Trophoblast cell (in vitro differentiated cells and primary cell): ENCODE measurements around the gene MAP4K5.
A peak's percentile ranks its signal among the peaks of the same experiment; 100 is the strongest.

Source experiments
- DNase-seq, 2 donors: peaks; one replicate each; pipeline ENCODE4 v3.0.0-alpha.2; 2016
- H2AFZ ChIP-seq: 2 replicates; pipeline ENCODE4 v1.6.1; 2013; ENCODE audit warnings: low read length, moderate library complexity, mild to moderate bottlenecking; ENCODE audit not compliant: insufficient read depth, poor library complexity
- H2AK5ac ChIP-seq: 2 replicates; pipeline ENCODE4 v1.6.1; 2013; ENCODE audit warnings: mild to moderate bottlenecking, low read length
- H2BK120ac ChIP-seq: 2 replicates; pipeline ENCODE4 v1.6.1; 2013; ENCODE audit warnings: low read length, mild to moderate bottlenecking, moderate library complexity; ENCODE audit not compliant: insufficient read depth, poor library complexity
- H2BK12ac ChIP-seq: 2 replicates; pipeline ENCODE4 v1.6.1; 2013; ENCODE audit warnings: mild to moderate bottlenecking, low read length, moderate library complexity
- H2BK5ac ChIP-seq: 2 replicates; pipeline ENCODE4 v1.6.1; 2013; ENCODE audit warnings: low read length, low read depth, moderate library complexity, mild to moderate bottlenecking; ENCODE audit not compliant: poor library complexity
- H3K14ac ChIP-seq: 2 replicates; pipeline ENCODE4 v1.6.1; 2013; ENCODE audit warnings: mild to moderate bottlenecking, low read length
- H3K18ac ChIP-seq: 2 replicates; pipeline ENCODE4 v1.6.1; 2013; ENCODE audit warnings: mild to moderate bottlenecking, low read length
- H3K23ac ChIP-seq: 2 replicates; pipeline ENCODE4 v1.6.1; 2013; ENCODE audit warnings: low read length
- H3K27ac ChIP-seq: 2 replicates; pipeline ENCODE4 v1.5.1; 2013; ENCODE audit warnings: low read depth, mild to moderate bottlenecking, inconsistent platforms, low read length, moderate library complexity
- H3K27me3 ChIP-seq: 2 replicates; pipeline ENCODE4 v1.6.1; 2013; ENCODE audit warnings: inconsistent platforms, mild to moderate bottlenecking, low read length, moderate library complexity; ENCODE audit not compliant: insufficient read depth
- H3K36me3 ChIP-seq, 2 experiments: 1 replicate in 1 of 2; 2 replicates in 1 of 2; pipeline ENCODE4 v1.6.1; 2013; ENCODE audit warnings: low read length in 2 of 2, mild to moderate bottlenecking in 2 of 2, moderate library complexity in 1 of 2; ENCODE audit not compliant: insufficient read depth in 2 of 2, control insufficient read depth in 1 of 2
- H3K4ac ChIP-seq: 2 replicates; pipeline ENCODE4 v1.6.1; 2013; ENCODE audit warnings: low read depth, mild to moderate bottlenecking, low read length, moderate library complexity
- H3K4me1 ChIP-seq, 2 experiments: 1 replicate in 1 of 2; 2 replicates in 1 of 2; pipeline ENCODE4 v1.6.1; 2013; ENCODE audit warnings: low read length in 2 of 2, mild to moderate bottlenecking in 2 of 2, moderate library complexity in 1 of 2; ENCODE audit not compliant: insufficient read depth in 2 of 2, control insufficient read depth in 1 of 2
- H3K4me2 ChIP-seq: 2 replicates; pipeline ENCODE4 v1.6.1; 2013; ENCODE audit warnings: inconsistent platforms, mild to moderate bottlenecking, low read length, moderate library complexity
- H3K4me3 ChIP-seq: 2 replicates; pipeline ENCODE4 v1.5.1; 2013; ENCODE audit warnings: mild to moderate bottlenecking, low read depth, low read length, inconsistent platforms
- H3K79me1 ChIP-seq: one replicate; pipeline ENCODE4 v1.6.1; 2013; ENCODE audit warnings: low read length
- H3K79me2 ChIP-seq: 2 replicates; pipeline ENCODE4 v1.6.1; 2013; ENCODE audit warnings: low read length, mild to moderate bottlenecking; ENCODE audit not compliant: control insufficient read depth, insufficient read depth, poor library complexity
- H3K9ac ChIP-seq: 2 replicates; pipeline ENCODE4 v1.6.1; 2013; ENCODE audit warnings: mild to moderate bottlenecking, low read length
- H3K9me3 ChIP-seq: 2 replicates; pipeline ENCODE4 v1.6.1; 2013; ENCODE audit warnings: low read depth, mild to moderate bottlenecking, control low read depth, inconsistent platforms, low read length; ENCODE audit not compliant: insufficient read depth
- H4K12ac ChIP-seq: 2 replicates; pipeline ENCODE4 v1.6.1; 2013; ENCODE audit warnings: low read depth, mild to moderate bottlenecking, low read length, moderate library complexity
- H4K8ac ChIP-seq: 2 replicates; pipeline ENCODE4 v1.6.1; 2013; ENCODE audit warnings: low read depth, mild to moderate bottlenecking, low read length, moderate library complexity
- H4K91ac ChIP-seq: one replicate; pipeline ENCODE4 v1.6.1; 2013; ENCODE audit warnings: low read depth, mild to moderate bottlenecking, low read length, moderate library complexity
- WGBS: extraction: QIAGEN DNeasy Blood & Tissue Kit; methylation state at CpG from one replicate; pipeline ENCODE4 v1.1.7; 2013; ENCODE audit warnings: missing lambda C conversion rate; ENCODE audit not compliant: insufficient read length, insufficient coverage; ENCODE audit errors: extremely low coverage; 5-methylcytosine and 5-hydroxymethylcytosine counted together

The MAP4K5 gene

GRCh38 chr14:50423529-50423928 is 108.8 kb downstream of the MAP4K5 start:
- H3K36me3 ChIP-seq: peaks cover 9 to 10% of the 10 kb centered on the region in 2 experiments
- H2BK12ac ChIP-seq: no peak overlapping the region
- no peak for DNase-seq
- no peaks in the 10 kb centered on the region for H3K79me1 ChIP-seq
- no peak overlapping the region for H4K8ac ChIP-seq
- no peak overlapping the region for H4K12ac ChIP-seq
- H3K79me2 ChIP-seq: no peaks in the 10 kb centered on the region
- no peak overlapping the region for H3K23ac ChIP-seq
- no peak overlapping the region for H2BK5ac ChIP-seq
- no peak overlapping the region for H3K14ac ChIP-seq
- H2AK5ac ChIP-seq: no peak overlapping the region
- H3K9me3 ChIP-seq: no peaks in the 10 kb centered on the region
- no peak overlapping the region for H4K91ac ChIP-seq
- no peak overlapping the region for H3K27ac ChIP-seq
- H3K18ac ChIP-seq: no peak overlapping the region
- H2AFZ ChIP-seq: no peak overlapping the region
- H3K4me1 ChIP-seq: peaks cover 0 to 3% of the 10 kb centered on the region in 2 experiments
- H3K4me2 ChIP-seq: no peak overlapping the region
- no CpG with 5 or more reads among the region's 3 CpGs for WGBS
- no peak overlapping the region for H3K4ac ChIP-seq
- no peaks in the 10 kb centered on the region for H3K27me3 ChIP-seq
- H3K4me3 ChIP-seq: no peak overlapping the region
- H3K9ac ChIP-seq: no peak overlapping the region
- H2BK120ac ChIP-seq: no peak overlapping the region

- Histone ChIP-seq H4K91ac (no peak overlapping the region), H3K4me1 (peaks cover 0 to 3% of the 10 kb centered on the region in 2 experiments), H3K9me3 (no peaks in the 10 kb centered on the region), H3K14ac (no peak overlapping the region), H3K79me1 (no peaks in the 10 kb centered on the region), H4K12ac (no peak overlapping the region), H3K23ac (no peak overlapping the region), H2BK120ac (no peak overlapping the region), H2BK12ac (no peak overlapping the region), H2AK5ac (no peak overlapping the region), H3K18ac (no peak overlapping the region), H3K36me3 (peaks cover 10 to 13% of the 10 kb centered on the region in 2 experiments), H3K27me3 (no peaks in the 10 kb centered on the region), H3K4me3 (no peak overlapping the region), H3K9ac (no peak overlapping the region), H3K4ac (no peak overlapping the region), H2AFZ (no peak overlapping the region), H3K27ac (no peak overlapping the region), H2BK5ac (no peak overlapping the region), H3K79me2 (no peaks in the 10 kb centered on the region), H4K8ac (no peak overlapping the region), H3K4me2 (no peak overlapping the region)
- DNase-seq: no peak
- no CpG with 5 or more reads among the region's 7 CpGs for WGBS
Measured at GRCh38 chr14:50421499-50421898, 110.9 kb downstream of the MAP4K5 start.

GRCh38 chr14:50417853-50418252 is 114.5 kb downstream of the MAP4K5 start:
- Histone ChIP-seq H3K9ac (peak overlapping the region; percentile 65), H3K14ac (no peak overlapping the region), H3K4me3 (no peak overlapping the region), H3K23ac (no peak overlapping the region), H2BK120ac (no peak overlapping the region), H2BK5ac (no peak overlapping the region), H3K4me1 (no peaks in the 10 kb centered on the region), H4K8ac (no peak overlapping the region), H3K27ac (no peak overlapping the region), H2AFZ (no peak overlapping the region), H3K4me2 (no peak overlapping the region), H4K91ac (no peak overlapping the region), H3K36me3 (peaks cover 6 to 8% of the 10 kb centered on the region in 2 experiments), H2BK12ac (no peak overlapping the region), H3K9me3 (no peaks in the 10 kb centered on the region), H3K79me2 (no peaks in the 10 kb centered on the region), H3K18ac (no peak overlapping the region), H2AK5ac (no peak overlapping the region), H3K4ac (no peak overlapping the region), H4K12ac (no peak overlapping the region), H3K79me1 (no peaks in the 10 kb centered on the region), H3K27me3 (no peaks in the 10 kb centered on the region)
- WGBS: no CpG with 5 or more reads among the region's 2 CpGs
- peak in 1 of 2 donors; percentile 8 for DNase-seq

DNA sequence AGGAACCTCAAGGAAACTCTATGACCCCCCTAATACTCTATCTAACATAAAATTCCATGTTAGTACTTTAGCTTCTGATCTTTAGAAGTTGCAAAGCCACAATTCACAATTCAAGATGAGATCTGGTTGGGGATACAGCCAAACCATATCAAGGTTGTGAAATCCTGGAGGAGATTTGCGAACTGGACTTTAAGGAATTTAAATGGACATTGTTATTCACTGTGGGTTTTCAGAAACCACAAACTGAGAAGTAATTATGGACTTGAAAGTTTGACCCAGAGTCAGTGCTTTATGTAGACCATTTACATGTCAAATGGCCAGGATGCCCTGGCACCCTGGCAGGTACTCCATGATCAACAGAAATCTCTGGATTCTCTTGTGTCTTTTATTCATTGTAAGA is 121.4 kb downstream of the MAP4K5 start:
- no peak overlapping the region for H2BK12ac ChIP-seq
- H3K27ac ChIP-seq: no peak overlapping the region
- H3K18ac ChIP-seq: no peak overlapping the region
- no peak overlapping the region for H4K91ac ChIP-seq
- no peaks in the 10 kb centered on the region for H3K79me2 ChIP-seq
- no peak overlapping the region for H3K23ac ChIP-seq
- H3K27me3 ChIP-seq: no peaks in the 10 kb centered on the region
- H4K12ac ChIP-seq: no peak overlapping the region
- no CpG with 5 or more reads among the region's 1 CpG for WGBS
- H3K4me3 ChIP-seq: no peak overlapping the region
- no peak overlapping the region for H2AFZ ChIP-seq
- H3K9me3 ChIP-seq: no peaks in the 10 kb centered on the region
- no peak overlapping the region for H3K9ac ChIP-seq
- H3K4me1 ChIP-seq: no peaks in the 10 kb centered on the region
- H3K14ac ChIP-seq: no peak overlapping the region
- no peak overlapping the region for H2BK120ac ChIP-seq
- no peak overlapping the region for H3K4ac ChIP-seq
- no peak overlapping the region for H3K4me2 ChIP-seq
- no peaks in the 10 kb centered on the region for H3K36me3 ChIP-seq
- H3K79me1 ChIP-seq: no peaks in the 10 kb centered on the region
- H4K8ac ChIP-seq: no peak overlapping the region
- no peak for DNase-seq
- no peak overlapping the region for H2BK5ac ChIP-seq
- no peak overlapping the region for H2AK5ac ChIP-seq
